HepG2 (cell line): ENCODE results near the gene TFEB. TPM values are rescaled to one million over a fixed set of nuclear protein-coding genes. Genes with fewer than 3 reads are reported as not detected.

Source experiments
- ATAC-seq: fragments of 200-7000 bp; cut with Tn5 transposase; 3 replicates; pipeline ENCODE4 v1.9.1; 2020; ENCODE audit warnings: mild to moderate bottlenecking, moderate library complexity
- BruUV-seq: library from RNA; stranded (reverse); fragments of 400-500 nt; replicated peaks from 2 replicates; lab custom pipeline; 2021; lab: Mats Ljungman, UMichigan
- CTCF ChIA-PET: fragments of 300-600 bp; formaldehyde crosslinking; extraction: SDS; loops from one replicate; lab custom pipeline; 2021; ENCODE audit warnings: low total read pairs, inconsistent platforms, low intra/inter-chr PET ratio; lab: Yijun Ruan, JAX
- POLR2A ChIA-PET: fragments of 350-600 bp; sonication (Branson Sonifier 250); formaldehyde crosslinking; loops from one replicate; lab custom pipeline; 2020; ENCODE audit warnings: antibody characterized with exemption, inconsistent platforms; lab: Yijun Ruan, JAX
- DNase-seq: peaks from one replicate; pipeline ENCODE4 v3.0.0-alpha.2; 2015; ENCODE audit warnings: low spot score
- FAIRE-seq: peaks from 3 replicates; lab custom pipeline; 2011; peaks lifted over from hg19 to GRCh38; lab: Jason Lieb, UNC
- H2AFZ ChIP-seq: one replicate; pipeline ENCODE4 v1.6.1; 2011; ENCODE audit warnings: low read length, inconsistent platforms
- H3K27ac ChIP-seq: fragments of 300-600 bp; 3 replicates; pipeline ENCODE4 v1.8.0; 2011; ENCODE audit warnings: mixed run types, mild to moderate bottlenecking, mixed read lengths, low read length, inconsistent platforms; ENCODE audit not compliant: insufficient read depth; ENCODE audit errors: extremely low read length
- H3K27me3 ChIP-seq, 2 experiments: fragments of 200-600 bp in 1 of 2; 2 replicates in 1 of 2; 3 replicates in 1 of 2; pipeline versions ENCODE4 v1.6.0 to v1.8.0; 2011; ENCODE audit warnings: low read length in 2 of 2, mild to moderate bottlenecking in 2 of 2, moderate library complexity in 2 of 2, inconsistent platforms in 1 of 2; ENCODE audit not compliant: insufficient read depth in 2 of 2, control insufficient read depth in 1 of 2
- H3K36me3 ChIP-seq, 2 experiments: fragments of 200-600 bp in 1 of 2; replicated peaks in 1 of 2; 2 replicates in 1 of 2; 3 replicates in 1 of 2; pipeline versions ENCODE4 v1.5.1 to v1.8.0; 2011; ENCODE audit warnings: low read length in 2 of 2, inconsistent platforms in 1 of 2; ENCODE audit not compliant: insufficient read depth in 2 of 2, control insufficient read depth in 1 of 2
- H3K4me1 ChIP-seq: 2 replicates; pipeline ENCODE4 v1.5.1; 2012; ENCODE audit warnings: low read length, inconsistent platforms; ENCODE audit not compliant: insufficient read depth
- H3K4me2 ChIP-seq: 2 replicates; pipeline ENCODE4 v1.6.0; 2011; ENCODE audit warnings: low read depth, low read length, inconsistent platforms
- H3K4me3 ChIP-seq, 3 experiments: fragments of 200-600 bp in 1 of 3; sonication (generic), shearing (Covaris generic) in 1 of 3; replicated peaks in 1 of 3; 2 replicates each; pipeline ENCODE4 v1.5.1; 2011 to 2016; ENCODE audit warnings: low read length in 3 of 3, inconsistent platforms in 2 of 3, low read depth in 2 of 3, mild to moderate bottlenecking in 2 of 3, control low read depth in 1 of 3, mixed read lengths in 1 of 3; ENCODE audit not compliant: insufficient read depth in 1 of 3
- H3K79me2 ChIP-seq: one replicate; pipeline ENCODE4 v1.6.1; 2011; ENCODE audit warnings: low read length, inconsistent platforms; ENCODE audit not compliant: insufficient read depth
- H3K9ac ChIP-seq: 2 replicates; pipeline ENCODE4 v1.6.0; 2011; ENCODE audit warnings: mild to moderate bottlenecking, low read depth, low read length, inconsistent platforms; ENCODE audit not compliant: insufficient read depth
- H3K9me3 ChIP-seq: 2 replicates; pipeline ENCODE4 v1.5.1; 2012; ENCODE audit warnings: mild to moderate bottlenecking, low read length
- H4K20me1 ChIP-seq: 2 replicates; pipeline ENCODE4 v1.6.0; 2011; ENCODE audit warnings: inconsistent platforms, mild to moderate bottlenecking, low read length, moderate library complexity; ENCODE audit not compliant: insufficient read depth
- TEF ChIP-seq: sonication (generic); formaldehyde crosslinking; IDR thresholded peaks from 2 replicates; pipeline ENCODE4 v1.5.0; 2020; ENCODE audit warnings: missing genetic modification reagents
- TIGD3 ChIP-seq: sonication (generic); formaldehyde crosslinking; IDR thresholded peaks from 2 replicates; pipeline ENCODE4 v1.5.1; 2020; ENCODE audit warnings: mild to moderate bottlenecking, missing genetic modification reagents, borderline replicate concordance
- ZNF17 ChIP-seq: sonication (generic); formaldehyde crosslinking; IDR thresholded peaks from 2 replicates; pipeline ENCODE4 v1.5.0; 2020; ENCODE audit warnings: mild to moderate bottlenecking, missing genetic modification reagents
- ZNF274 ChIP-seq: sonication (generic); formaldehyde crosslinking; IDR thresholded peaks from 2 replicates; pipeline ENCODE4 v1.5.1; 2020; ENCODE audit warnings: mild to moderate bottlenecking, missing genetic modification reagents
- ZNF558 ChIP-seq: sonication (generic); formaldehyde crosslinking; IDR thresholded peaks from 2 replicates; pipeline ENCODE4 v1.9.0; 2022; ENCODE audit warnings: mild to moderate bottlenecking, missing genetic modification reagents, borderline replicate concordance
- WGBS: methylation state at CpG from one replicate; pipeline ENCODE4 v1.1.6; 2017; ENCODE audit warnings: low lambda C conversion rate; 5-methylcytosine and 5-hydroxymethylcytosine counted together
- in situ Hi-C: cut with HindIII; loops from 2 replicates; pipeline ENCODE4 v1.10.0; 2017; ENCODE audit warnings: low pct_unique_long_range_greater_than_20kb; ENCODE audit not compliant: extremely low pct_ligation_motif_present
- intact Hi-C: fragments of 100-400 bp; cut with micrococcal nuclease; formaldehyde crosslinking; loops from one replicate; pipeline ENCODE4 v1.10.0; 2022; ENCODE audit not compliant: unreplicated experiment
- polyA plus RNA-seq, 8 experiments: library from polyadenylated mRNA; depleted of rRNA in 3 of 8; stranded (reverse) in 7 of 8; unstranded in 1 of 8; fragments of >200 nt; fragmentation: Illumina TruSeq in 4 of 8; extraction: Trizol in 4 of 8; gene quantifications; 2 replicates each; pipeline versions ENCODE4 v1.2.1 to v1.2.3, GENCODE V29; 2011 to 2016; ENCODE audit warnings: low read depth in 4 of 8, missing spikeins in 1 of 8, mixed read lengths in 1 of 8; ENCODE audit not compliant: insufficient read depth in 1 of 8
- total RNA-seq, 5 experiments: library from RNA; depleted of rRNA; stranded (reverse); fragments of >200 nt; fragmentation: Illumina TruSeq; extraction: Trizol; gene quantifications; 2 replicates each; pipeline ENCODE4 v1.2.3, GENCODE V29; 2016; ENCODE audit warnings: low read depth in 1 of 5
- TF ChIP-seq, protein P1 (sequence below): sonication (generic); formaldehyde crosslinking; IDR thresholded peaks from 2 replicates; pipeline ENCODE4 v1.5.0; 2020; ENCODE audit warnings: missing genetic modification reagents
- TF ChIP-seq, protein P2 (sequence below): sonication (generic); formaldehyde crosslinking; IDR thresholded peaks from 2 replicates; pipeline ENCODE4 v1.5.1; 2020; ENCODE audit warnings: mild to moderate bottlenecking, missing genetic modification reagents, borderline replicate concordance
- TF ChIP-seq, protein P3 (sequence below): sonication (generic); formaldehyde crosslinking; IDR thresholded peaks from 2 replicates; pipeline ENCODE4 v1.4.0; 2020; ENCODE audit warnings: missing genetic modification reagents, low read depth, mild to moderate bottlenecking, borderline replicate concordance
- TF ChIP-seq, protein P4 (sequence below): sonication (generic); formaldehyde crosslinking; IDR thresholded peaks from 2 replicates; pipeline ENCODE4 v1.9.0; 2021; ENCODE audit warnings: missing genetic modification reagents, borderline replicate concordance

The TFEB gene
- total and polyA plus RNA-seq, 2 of the 13 experiments (the other 11 are each of a cell fraction or from before 2014, with no cell fraction given): 13.3 to 18.7 TPM

DNA sequence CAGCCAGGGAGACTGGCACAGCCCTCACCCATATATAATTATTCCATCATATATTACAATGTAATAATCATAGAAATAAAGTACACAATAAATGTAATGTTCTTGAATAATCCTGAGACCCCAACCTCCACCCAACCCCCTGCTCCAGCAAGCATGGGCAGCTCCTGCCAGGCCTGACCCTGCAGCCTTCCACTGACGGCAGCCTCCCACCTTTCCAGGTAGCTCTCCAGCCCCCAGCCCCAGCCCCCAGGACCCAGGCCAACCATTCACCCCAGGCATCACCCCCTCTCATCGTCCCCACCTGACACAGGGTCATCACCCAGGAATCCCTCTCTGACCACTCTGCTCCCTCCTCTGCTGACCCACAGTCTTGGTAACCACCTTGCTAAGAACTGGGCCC, 14.6 kb downstream of the TFEB start:
- no TSS peak for BruUV-seq
- no peak for ATAC-seq
- H3K9ac ChIP-seq: no peak overlapping the region
- no peak for DNase-seq
- intact Hi-C loops: loop anchor here (10.0 kb wide), 1 partner anchor 324 kb away; no protein-coding TSS in a partner anchor
- no peak for TF ChIP-seq TIGD3
- no peak for TF ChIP-seq TEF (CRISPR knock-in tag)
- no peak for TF ChIP-seq ZNF274 (CRISPR knock-in tag)
- TF ChIP-seq, protein P1, sequence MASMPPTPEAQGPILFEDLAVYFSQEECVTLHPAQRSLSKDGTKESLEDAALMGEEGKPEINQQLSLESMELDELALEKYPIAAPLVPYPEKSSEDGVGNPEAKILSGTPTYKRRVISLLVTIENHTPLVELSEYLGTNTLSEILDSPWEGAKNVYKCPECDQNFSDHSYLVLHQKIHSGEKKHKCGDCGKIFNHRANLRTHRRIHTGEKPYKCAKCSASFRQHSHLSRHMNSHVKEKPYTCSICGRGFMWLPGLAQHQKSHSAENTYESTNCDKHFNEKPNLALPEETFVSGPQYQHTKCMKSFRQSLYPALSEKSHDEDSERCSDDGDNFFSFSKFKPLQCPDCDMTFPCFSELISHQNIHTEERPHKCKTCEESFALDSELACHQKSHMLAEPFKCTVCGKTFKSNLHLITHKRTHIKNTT (CRISPR knock-in tag): no peak
- no peak for TF ChIP-seq ZNF558 (CRISPR knock-in tag)
- TF ChIP-seq, protein P2, sequence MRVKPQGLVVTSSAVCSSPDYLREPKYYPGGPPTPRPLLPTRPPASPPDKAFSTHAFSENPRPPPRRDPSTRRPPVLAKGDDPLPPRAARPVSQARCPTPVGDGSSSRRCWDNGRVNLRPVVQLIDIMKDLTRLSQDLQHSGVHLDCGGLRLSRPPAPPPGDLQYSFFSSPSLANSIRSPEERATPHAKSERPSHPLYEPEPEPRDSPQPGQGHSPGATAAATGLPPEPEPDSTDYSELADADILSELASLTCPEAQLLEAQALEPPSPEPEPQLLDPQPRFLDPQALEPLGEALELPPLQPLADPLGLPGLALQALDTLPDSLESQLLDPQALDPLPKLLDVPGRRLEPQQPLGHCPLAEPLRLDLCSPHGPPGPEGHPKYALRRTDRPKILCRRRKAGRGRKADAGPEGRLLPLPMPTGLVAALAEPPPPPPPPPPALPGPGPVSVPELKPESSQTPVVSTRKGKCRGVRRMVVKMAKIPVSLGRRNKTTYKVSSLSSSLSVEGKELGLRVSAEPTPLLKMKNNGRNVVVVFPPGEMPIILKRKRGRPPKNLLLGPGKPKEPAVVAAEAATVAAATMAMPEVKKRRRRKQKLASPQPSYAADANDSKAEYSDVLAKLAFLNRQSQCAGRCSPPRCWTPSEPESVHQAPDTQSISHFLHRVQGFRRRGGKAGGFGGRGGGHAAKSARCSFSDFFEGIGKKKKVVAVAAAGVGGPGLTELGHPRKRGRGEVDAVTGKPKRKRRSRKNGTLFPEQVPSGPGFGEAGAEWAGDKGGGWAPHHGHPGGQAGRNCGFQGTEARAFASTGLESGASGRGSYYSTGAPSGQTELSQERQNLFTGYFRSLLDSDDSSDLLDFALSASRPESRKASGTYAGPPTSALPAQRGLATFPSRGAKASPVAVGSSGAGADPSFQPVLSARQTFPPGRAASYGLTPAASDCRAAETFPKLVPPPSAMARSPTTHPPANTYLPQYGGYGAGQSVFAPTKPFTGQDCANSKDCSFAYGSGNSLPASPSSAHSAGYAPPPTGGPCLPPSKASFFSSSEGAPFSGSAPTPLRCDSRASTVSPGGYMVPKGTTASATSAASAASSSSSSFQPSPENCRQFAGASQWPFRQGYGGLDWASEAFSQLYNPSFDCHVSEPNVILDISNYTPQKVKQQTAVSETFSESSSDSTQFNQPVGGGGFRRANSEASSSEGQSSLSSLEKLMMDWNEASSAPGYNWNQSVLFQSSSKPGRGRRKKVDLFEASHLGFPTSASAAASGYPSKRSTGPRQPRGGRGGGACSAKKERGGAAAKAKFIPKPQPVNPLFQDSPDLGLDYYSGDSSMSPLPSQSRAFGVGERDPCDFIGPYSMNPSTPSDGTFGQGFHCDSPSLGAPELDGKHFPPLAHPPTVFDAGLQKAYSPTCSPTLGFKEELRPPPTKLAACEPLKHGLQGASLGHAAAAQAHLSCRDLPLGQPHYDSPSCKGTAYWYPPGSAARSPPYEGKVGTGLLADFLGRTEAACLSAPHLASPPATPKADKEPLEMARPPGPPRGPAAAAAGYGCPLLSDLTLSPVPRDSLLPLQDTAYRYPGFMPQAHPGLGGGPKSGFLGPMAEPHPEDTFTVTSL (CRISPR knock-in tag): no peak
- TF ChIP-seq, protein P3, sequence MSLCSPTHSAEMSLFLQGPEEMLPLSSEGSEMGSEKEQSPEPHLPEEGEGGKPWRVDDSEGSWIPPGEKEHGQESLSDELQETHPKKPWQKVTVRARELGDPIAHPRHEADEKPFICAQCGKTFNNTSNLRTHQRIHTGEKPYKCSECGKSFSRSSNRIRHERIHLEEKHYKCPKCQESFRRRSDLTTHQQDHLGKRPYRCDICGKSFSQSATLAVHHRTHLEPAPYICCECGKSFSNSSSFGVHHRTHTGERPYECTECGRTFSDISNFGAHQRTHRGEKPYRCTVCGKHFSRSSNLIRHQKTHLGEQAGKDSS: no peak
- TF ChIP-seq, protein P4, sequence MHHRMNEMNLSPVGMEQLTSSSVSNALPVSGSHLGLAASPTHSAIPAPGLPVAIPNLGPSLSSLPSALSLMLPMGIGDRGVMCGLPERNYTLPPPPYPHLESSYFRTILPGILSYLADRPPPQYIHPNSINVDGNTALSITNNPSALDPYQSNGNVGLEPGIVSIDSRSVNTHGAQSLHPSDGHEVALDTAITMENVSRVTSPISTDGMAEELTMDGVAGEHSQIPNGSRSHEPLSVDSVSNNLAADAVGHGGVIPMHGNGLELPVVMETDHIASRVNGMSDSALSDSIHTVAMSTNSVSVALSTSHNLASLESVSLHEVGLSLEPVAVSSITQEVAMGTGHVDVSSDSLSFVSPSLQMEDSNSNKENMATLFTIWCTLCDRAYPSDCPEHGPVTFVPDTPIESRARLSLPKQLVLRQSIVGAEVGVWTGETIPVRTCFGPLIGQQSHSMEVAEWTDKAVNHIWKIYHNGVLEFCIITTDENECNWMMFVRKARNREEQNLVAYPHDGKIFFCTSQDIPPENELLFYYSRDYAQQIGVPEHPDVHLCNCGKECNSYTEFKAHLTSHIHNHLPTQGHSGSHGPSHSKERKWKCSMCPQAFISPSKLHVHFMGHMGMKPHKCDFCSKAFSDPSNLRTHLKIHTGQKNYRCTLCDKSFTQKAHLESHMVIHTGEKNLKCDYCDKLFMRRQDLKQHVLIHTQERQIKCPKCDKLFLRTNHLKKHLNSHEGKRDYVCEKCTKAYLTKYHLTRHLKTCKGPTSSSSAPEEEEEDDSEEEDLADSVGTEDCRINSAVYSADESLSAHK (CRISPR knock-in tag): no peak
- TF ChIP-seq ZNF17 (CRISPR knock-in tag): no peak
- peaks cover 41% of the 10 kb centered on the region for H3K4me1 ChIP-seq
- H3K79me2 ChIP-seq: peaks cover 3% of the 10 kb centered on the region
- POLR2A ChIA-PET: interaction anchor here (1.9 kb wide), 1 partner anchor 14 kb away, joined by 8 read pairs; no protein-coding TSS in a partner anchor
- no peak overlapping the region for H2AFZ ChIP-seq
- WGBS: 100% methylated on average over 2 of the region's 2 CpGs
- FAIRE-seq: no peak
- H3K36me3 ChIP-seq: no peaks in the 10 kb centered on the region; a peak in 1 of 5 replicates
- in situ Hi-C loops: no loop called here
- no peaks in the 10 kb centered on the region for H3K27me3 ChIP-seq
- CTCF ChIA-PET: no interaction called here
- no peak overlapping the region for H3K4me3 ChIP-seq
- H4K20me1 ChIP-seq: no peaks in the 10 kb centered on the region
- no peaks in the 10 kb centered on the region for H3K9me3 ChIP-seq
- no peak overlapping the region for H3K4me2 ChIP-seq
- no peak overlapping the region for H3K27ac ChIP-seq
